Activated CD4-positive, alpha-beta T cell treated with anti-CD3 and anti-CD28 coated beads, Interleukin-2, amount 50 U/mL, for 4 hours (primary cell): ENCODE measurements around the gene STXBP2.
A peak's percentile ranks its signal among the peaks of the same experiment; 100 is the strongest.

Experiments used
- DNase-seq, 2 experiments: peaks; one replicate each; pipeline ENCODE4 v3.0.0-alpha.2; 2020

The STXBP2 gene

DNA sequence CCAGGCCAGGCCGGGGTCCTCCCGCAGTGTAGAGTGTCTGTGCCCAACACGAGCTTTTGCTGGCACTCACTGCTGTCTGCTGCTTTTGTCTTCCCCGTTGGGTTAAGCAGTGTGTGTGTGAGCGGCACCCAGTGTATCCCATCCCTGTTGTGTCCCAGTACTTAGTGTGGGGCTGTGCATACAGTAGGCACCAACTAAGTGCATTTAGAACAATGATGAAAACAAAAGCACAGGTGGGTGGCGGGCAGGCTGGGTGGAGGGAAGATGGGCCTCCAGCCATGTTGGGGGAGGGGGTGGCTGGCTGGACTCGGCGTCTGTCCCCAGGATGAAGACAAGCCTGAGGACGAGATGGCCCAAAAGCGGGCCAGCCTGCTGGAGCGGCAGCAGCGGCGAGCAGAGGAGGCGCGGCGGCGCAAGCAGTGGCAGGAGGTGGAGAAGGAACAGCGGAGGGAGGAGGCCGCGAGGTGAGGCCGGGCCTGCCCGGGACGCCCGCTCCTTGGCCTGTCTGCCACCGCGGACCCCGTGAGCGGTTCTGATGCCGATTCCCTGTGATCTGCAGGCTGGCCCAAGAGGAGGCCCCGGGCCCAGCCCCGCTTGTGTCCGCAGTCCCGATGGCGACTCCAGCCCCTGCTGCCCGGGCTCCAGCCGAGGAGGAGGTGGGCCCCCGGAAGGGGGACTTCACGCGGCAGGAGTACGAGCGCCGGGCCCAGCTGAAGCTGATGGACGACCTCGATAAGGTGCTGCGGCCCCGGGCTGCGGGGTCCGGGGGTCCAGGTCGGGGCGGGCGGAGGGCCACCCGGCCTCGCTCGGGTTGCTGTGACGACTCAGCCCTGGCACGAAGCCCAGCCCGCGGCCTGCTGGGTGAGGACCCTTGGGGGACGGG is 21.8 kb upstream of the STXBP2 start:
- no peak for DNase-seq

DNA sequence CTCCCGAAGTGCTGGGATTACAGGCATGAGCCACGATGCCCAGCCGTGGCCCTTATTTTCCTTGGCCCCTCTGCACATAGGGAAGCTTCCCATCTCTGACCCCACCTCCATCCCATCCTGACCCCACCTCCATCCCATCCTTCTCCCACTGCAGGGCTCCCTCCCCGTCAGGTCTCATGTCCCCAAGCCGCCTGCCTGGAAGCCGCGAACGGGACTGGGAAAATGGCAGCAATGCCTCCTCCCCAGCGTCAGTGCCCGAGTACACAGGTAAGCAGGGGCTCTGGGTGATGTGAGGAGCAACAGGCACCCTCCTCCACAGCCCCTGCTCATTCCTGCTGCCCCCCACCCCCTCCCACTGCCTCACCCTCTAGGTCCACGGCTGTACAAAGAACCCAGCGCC is 19.7 kb upstream of the STXBP2 start:
- DNase-seq: no peak

DNA sequence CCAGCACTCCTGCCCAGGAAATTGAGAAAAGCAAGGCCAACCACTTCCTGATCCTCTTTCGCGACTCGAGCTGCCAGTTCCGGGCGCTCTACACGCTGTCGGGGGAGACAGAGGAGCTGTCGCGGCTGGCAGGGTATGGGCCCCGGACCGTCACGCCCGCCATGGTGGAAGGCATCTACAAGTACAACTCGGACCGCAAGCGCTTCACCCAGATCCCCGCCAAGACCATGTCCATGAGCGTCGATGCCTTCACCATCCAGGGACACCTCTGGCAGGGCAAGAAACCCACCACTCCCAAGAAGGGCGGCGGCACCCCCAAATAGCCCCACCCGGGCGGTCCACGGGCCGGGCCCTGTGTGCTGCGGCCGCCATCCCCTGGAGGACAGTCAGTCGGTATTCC is 19.2 kb upstream of the STXBP2 start:
- no peak for DNase-seq

DNA sequence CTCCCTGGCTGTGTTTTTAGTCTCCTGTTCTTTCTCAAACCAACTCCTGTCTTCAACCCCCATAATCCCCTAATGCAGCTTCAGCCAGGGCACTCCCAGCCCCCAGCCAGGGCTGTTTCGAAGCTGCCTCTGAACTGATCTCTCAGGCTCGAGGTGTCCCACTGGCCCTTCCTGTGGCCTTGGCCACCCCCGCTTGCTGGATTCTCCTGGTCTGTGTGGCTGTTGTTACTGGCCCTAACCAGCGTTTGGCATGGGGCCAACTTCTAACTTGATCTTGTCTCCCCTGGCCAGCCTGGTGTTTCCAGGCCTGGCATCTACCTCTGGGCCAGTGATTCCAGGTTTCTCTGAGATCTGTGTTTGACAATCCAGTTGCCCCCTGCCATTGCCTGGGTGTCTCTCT is 18.6 kb upstream of the STXBP2 start:
- DNase-seq: no peak

DNA sequence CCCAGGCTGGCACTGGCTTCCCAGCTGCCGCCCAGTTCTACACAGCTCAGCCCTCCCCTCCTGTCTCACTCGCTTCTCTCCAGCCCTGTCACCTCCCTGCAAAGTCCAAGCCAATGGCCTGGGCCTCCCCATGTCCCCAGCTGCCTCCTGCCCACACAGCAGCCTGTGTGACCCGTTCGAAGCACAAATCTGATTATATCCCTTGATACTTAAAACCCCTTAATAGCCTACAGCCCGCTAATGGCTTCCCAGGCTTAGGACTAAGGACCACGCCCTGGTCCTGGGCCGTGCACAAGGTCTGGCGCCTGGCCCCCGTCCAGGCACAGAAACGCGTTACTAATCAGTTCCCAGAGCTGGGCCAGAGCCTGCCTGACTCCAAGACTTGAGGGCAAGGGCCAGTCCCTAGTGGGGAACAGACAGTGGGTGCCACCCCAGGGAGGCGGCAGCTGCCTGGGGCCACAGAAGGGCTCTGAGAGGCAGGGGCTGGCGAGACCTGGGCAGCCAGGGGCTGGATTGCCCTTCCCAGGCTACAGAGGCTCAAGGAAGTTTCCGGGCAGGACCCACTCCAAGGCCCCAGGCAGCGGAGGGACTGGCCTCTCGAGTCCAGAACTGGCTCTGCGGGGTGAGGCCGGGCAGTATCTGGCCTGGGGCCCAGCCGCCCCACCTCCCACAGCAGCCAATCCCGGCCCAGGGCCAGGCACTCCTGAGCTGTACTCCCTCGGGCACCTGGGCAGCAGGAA is 18.0 kb upstream of the STXBP2 start:
- no peak for DNase-seq

DNA sequence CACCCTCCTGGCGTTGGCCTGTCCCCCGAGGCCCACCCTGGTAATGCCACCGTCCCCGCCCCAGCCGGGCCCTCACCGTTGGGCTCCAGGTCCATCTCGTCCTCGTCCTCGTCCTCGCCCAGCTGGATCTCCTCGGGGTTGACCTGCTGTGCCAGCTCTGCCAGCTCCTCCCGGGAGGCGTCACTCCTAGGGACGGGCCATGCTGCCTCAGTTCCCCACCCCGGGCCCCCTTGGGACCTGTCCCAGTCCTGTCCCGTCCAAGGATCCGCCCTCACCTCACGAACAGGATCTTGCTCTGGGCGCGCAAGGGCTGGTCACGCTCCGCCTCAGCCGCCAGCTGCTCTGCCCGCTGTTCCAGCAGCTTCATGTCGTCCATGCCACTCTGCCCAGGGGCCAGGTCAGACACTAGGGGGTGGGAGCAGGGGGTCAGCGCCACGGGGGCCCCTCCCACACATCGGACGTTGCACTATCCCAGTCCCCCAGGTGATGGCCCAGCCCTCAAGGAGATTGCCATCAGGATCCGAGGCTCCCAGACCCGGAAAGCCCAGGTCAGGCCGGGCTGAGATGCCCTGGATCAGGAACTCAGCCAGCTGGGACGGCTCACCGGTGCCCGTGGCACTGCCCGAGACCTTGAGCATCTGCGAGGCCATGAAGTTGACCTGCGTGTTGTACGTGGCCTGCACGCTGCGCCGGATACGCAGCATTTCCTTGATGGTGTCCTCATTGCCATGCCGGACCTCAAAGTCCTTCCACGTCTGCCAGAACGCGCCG is 17.1 kb upstream of the STXBP2 start:
- no peak for DNase-seq

DNA sequence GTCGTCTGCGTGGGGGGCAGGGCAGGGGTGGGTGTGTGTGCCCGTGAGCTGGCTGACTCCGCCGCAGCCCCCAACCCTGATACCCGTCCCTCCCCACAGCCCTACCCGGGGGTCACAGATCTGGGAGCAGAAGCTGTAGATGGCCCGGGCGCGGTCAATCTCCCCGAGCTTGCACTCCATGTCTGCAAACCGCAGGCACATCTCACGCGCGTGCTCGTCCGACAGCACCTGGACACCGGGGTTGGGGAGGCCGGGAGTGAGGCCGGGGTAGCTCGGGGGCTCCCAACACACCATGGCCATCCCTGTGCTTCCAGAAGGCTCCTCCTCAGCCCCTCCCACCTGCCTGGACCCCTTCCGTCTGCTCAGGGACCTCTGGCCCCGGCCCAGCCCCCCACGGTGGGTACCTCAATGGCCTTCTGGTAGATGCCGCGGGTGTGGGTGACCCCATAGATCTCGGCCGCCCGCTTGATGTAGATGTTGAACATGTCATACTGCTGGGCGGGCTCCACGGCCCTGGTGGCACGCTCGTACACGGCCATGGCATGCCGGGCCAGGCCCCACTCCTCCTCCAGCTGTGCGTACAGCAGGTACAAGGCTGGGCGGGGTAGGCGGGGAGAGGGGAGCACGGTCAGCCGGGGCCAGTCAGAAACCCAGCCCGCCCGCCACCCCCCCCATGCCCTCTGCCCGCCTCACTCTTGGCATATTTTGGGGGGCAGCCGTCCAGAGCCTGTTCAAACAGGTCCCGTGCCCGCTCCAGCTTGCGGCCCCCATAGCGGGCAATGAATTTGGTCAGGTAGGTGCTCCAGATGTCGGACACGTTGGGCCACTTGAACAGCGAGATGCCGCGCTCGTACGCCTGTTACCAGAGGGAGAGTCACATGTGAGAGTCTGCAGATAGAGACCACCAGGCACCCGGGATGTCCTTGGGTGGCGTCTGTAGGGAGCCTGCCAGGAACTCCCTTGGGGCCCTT is 16.2 kb upstream of the STXBP2 start:
- no peak for DNase-seq

DNA sequence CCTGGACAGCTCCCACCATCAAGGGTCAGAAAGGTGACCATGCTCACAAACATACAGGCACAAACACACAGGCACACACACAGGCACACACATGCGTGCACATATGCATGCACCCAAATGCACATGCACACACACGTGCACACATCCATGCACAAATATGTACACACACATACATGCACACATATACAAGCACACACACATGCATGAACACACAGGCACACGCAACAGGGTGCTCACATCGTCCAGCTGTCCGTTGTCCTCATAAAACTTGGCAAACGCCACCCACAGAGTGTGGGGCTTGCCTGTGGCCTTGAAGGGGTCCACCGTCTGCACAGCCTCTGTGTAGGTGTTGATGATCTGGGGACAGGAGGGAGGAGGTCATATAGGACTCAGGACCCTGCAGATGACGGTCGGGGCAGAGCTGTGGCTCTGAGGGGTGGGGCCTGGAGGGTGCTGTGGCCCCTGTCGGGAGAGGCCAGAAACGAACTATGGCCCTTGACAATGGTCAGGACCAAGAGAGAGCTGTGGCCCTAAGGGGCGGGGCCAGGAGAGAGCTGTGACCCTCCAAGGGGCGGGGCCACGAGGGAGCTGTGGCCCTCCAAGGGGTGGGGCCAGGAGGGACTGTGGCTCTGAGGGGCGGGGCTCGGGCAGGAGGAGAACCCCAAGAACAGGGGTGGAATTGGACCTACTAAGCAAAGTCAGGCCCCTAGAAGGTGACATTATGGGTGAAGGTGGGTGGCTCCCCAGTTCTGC is 13.8 kb upstream of the STXBP2 start:
- DNase-seq: no peak

DNA sequence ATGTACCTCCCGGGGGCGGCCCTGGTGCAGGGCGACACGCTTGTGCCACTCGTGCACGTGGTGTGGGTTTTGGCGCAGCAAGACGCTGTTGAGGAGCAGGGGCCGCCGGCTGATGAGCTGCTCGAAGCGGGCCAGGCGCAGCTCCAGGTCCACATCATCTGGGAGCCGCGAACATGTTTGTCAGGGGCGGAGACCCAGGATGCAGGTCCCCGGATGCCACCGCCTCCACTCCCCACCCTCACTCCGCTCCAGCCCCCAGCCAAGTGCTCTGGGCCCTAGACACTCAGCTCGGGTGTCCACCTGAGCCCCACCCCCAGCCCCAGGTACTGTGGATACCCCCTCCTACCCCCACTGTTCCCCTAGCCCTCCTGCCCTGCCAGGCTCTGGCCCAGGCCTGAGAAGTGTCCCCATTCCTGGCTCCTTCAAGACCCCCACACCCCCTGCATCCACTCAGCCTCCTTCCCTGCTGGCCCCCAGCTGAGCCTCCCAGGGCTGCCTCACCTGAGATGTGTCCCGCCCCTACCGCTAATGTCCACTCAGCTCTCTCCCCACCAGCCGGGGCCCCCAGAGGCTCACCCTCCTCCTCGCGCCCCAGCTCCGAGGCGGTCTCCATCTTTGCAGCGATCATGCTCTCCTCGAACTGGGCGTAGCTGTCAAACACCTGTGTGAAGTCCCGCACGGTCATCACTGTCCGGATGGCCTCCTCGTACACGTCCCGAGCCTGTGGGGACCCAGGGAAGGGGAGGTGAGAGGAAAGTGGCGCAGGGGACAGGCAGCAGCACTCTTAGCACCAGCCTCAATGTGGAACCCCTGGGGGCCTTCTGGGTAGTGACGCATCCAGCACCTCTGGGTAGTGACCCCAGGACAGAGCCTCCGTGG is 12.9 kb upstream of the STXBP2 start:
- no peak for DNase-seq

DNA sequence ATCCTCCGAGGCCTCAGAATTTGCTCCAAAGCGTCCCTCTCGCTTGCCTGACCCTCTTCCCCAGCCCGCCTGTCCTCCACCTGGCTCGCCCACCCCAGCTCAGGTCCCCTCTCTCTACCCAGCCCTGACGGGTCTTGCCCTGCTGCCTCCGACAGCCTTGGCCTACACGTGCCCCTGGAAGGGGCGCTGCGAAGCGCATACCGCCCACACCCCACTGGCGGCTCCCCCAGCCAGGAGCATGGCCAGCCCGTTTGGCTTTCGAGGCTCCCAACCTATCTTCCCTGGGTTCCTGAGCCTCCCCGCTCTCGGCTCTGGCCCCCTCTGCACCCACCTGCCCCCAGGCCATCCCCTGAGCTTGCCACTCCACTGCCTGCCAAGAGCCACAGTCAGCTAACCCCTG is 12.1 kb upstream of the STXBP2 start:
- DNase-seq: no peak

DNA sequence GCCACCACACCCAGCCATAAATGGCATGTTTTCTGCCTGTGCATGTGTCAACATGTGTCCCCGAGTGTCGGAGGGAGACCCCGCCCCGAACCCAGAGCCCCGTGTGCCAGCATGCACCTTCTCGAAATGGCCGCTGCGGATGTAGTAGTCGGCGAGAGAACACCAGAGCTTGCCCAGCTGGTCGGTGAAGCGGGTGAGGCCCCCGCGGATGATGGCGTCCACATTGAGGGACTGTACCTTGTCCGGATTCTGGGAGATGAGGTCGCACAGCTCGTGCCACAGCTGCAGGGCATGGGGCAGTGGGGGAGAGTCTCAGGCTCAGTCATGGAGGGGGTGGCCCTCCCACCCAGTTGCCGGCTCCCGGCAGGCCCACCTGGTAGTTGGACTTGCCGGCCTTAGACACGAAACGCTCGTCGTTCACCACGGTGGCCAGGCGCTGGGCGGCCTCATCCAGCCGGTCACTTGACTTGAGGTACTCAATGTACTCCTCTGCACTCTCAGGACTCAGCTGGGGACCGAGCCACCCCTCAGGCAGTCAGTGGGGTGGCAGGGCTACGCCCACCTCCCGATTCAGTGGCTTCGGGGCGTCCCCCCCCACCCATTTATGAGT is 11.0 kb upstream of the STXBP2 start:
- DNase-seq: no peak

DNA sequence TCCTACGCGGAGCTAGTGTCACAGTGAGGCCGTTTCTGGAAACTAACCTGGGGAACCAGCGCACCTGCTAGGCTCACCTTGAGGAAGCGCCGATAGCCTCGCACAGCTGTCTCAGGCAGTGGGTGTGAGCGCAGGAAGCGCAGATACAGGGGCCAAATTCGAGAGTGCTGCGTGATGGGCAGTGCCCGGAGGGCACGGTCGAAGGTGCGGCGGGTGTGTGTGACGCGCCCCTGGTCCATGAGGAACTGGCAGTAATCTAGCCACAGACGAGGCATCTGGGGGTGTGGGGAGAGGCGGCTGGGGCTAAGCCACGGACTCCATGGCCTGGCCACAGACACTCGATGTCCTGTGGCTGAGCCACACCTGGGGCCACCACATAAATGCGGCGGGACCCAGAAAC is 9.7 kb upstream of the STXBP2 start:
- no peak for DNase-seq

DNA sequence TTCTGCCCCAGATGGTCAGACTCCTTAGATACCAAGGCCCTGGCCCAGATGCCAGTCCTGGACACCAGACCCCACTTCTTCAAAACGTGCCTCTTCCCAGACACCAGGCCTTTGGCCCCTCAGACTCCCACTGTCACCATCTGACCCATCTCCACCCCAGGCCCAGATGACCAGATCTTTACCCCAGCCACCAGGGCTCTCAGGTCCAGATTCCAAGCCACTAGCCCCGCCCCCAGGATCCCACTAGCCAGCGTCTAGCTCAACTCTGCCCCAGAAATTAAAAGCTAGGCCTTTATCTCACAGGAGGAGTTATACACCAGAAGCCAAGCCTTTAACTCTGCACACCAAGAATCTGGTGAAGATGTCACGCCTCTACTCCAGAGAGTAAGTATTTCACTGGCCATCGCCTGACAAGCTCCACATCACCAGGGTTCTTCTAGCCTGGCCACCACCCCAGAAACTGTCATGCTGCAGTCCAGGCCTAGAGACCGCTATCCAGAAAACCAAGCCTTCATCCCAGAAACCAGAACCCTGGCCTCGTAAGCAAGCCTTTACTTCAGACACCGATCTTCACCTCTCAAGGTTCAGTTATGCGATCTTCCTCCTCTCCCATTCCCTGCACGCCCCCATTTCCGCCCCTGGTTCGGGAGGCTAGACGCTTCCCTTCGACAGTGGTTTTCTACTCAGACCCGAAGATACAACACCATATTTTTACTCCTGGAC is 8.2 kb upstream of the STXBP2 start:
- no peak for DNase-seq

DNA sequence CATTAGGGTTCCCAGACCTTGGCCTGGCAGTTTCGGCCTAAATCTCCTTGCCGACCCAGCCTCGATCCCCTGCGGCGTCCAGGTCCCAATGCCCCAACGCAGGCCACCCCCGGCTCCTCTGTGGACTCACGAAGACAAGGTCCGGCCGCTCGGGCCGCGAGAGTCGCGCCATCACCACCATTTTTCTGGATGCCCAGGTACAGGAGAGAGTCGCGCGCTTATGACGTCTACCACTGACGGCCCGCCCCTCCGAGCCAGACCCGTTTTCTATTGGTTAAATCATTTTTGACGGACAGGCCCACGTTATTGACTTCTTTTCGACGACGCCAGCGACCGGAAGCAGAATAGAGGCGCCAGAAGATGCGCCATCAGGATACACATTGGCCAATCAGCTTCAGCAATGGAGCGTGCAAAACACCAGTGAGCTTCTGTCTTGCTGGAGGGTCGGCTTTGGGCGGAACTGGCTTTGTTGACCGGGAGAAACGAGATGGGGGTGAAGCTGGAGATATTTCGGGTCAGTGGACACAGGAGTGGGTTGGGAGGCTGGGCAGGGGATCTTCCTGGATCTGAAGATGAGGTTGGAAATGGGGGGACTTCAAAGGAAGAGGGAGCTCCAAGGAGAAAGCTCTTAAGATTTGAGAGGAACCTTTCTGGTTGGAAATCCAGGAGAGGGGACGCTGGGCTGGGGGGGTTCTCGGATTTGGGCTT is 7.4 kb upstream of the STXBP2 start, which contains the start of the genes PET100 and XAB2:
Gene PET100, plus strand, starts transcription at position 447 of the 708 bp plus-strand sequence. Its CDS starts 41 bp downstream, at position 488.
Gene XAB2, minus strand, starts transcription at position 199 of the 708 bp plus-strand sequence. Its CDS starts 18 bp downstream, at position 181.
- peak; percentile 91 to 92 for DNase-seq

DNA sequence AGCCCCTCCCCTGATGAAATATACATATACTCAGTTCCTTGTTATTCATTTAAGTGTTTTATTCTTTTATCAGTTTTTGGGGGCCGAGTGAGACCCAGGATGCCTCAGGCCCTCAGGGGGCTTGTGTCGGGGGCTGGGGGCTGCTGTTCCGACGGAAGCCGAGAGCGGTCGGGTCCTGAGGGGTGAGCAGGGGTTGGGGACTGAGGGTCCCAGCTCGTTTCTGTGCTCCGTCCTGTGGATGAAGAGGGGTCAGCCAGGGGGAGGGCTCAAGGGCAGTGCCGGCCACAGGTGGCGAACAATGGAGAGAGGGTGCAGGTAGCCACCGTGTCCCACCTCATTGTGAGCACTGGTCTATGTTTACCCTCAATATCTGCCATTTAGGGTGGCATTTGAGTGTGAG is 5.3 kb upstream of the STXBP2 start:
- no peak for DNase-seq

DNA sequence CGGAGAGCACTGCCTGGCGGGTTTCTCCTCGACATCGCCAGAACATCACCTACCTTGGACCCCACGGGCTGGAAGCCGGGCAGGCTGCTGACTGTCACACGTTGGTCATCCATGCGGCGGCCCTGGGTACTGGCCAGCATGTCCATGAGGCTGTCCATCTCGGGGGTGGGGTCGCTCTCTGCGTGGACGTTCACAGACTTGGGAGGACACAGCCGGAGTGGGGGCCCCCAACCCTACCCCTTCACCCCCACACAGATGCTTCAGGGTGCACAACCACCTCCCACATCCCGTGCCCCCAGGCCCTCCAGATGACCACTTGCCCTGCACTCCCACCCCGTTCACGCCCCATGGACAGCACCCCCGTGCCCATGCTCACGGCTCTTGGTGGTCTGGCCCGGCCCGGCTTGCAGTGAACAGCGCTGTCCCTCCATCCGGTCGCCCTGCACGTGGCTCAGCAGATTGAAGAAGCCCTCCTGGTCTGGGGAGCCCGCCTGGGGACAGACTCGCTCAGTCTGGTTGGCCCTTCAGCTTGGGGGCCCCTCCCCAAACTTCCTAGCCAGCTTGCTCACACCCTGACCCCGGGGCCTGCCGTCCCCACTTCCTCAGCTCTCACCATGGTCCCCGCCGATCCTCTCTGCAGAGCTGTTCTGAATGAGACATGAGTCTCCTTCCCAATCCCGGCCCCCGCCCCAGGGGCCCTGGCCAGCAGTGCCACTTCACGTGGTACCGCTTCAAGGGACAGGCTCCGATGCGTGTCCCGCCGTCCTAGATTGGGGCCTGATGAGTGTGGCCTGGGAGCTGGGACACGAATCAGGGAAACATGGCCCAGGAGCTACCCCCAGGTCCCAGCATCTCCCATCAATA is 4.3 kb upstream of the STXBP2 start:
- no peak for DNase-seq

DNA sequence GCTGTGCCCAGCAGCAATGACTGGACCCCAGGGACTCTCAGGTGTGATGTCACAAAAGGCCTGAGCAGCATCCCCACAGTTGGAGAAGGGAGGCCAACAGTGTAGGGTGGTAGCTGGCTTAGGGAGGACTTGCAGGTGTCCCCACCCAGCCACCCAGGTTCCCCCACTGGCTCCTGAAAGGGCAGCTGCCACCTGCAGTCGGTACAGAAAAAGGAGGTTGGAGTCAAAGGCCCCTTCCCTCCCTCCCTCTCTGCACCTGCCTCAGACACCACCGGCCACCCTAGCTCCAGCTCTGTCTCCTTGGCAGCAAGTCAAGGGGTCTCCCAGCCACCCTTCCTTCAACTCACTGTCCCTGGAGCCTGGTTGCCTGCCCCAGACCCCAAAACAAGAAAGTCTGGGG is 3.2 kb upstream of the STXBP2 start, which contains the start of gene PCP2:
Gene PCP2, minus strand, starts transcription at position 22 of the 400 bp plus-strand sequence. CDS start 262 bp downstream, outside the sequence.
- DNase-seq: no peak
